ENCODE measurements around the gene EMID1. TPM values are rescaled to one million over a fixed set of nuclear protein-coding genes. Genes with fewer than 3 reads are reported as not detected.

Gene EMID1
- total and polyA plus RNA-seq, 7 donors, result 0.13 to 1.3 (median 0.58) TPM

DNA sequence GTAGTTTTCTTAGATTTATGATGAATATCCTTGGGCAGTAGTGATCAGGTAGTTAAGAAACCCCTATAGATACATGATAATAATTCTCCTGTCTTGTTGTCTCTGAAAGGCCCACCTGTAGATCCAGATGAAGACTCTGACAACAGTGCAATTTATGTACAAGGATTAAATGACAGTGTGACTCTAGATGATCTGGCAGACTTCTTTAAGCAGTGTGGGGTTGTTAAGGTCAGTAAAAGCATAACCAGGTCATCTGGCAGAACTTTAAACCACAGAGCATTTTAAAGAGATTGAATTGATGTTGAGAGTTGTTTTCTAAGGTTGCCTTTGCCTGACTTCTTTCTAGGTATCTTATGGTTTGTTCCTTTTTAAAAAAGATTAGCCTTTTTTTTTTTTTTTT, 86.7 kb downstream of the EMID1 start:
- no peaks in the 10 kb centered on the region for H3K27me3 ChIP-seq (ENCODE audit: insufficient read depth in 3 of 3, low read length in 2 of 3)
- DNase-seq, result no peak
- H3K9me3 ChIP-seq, result no peaks in the 10 kb centered on the region
- H3K36me3 ChIP-seq (ENCODE audit: insufficient read depth in 1 of 2, low read depth in 1 of 2), result peaks cover 26 to 100% of the 10 kb centered on the region in 2 donors
- no peak overlapping the region for H3K4me3 ChIP-seq
- H3K4me1 ChIP-seq, result peaks cover 37% of the 10 kb centered on the region
- peak; percentile 48 to 79 (median 72) for ATAC-seq
- intact Hi-C loops (cut with DNase I), result no loop called here
- peak overlapping the region; percentile 52 for H3K27ac ChIP-seq
- TF ChIP-seq, protein P1, sequence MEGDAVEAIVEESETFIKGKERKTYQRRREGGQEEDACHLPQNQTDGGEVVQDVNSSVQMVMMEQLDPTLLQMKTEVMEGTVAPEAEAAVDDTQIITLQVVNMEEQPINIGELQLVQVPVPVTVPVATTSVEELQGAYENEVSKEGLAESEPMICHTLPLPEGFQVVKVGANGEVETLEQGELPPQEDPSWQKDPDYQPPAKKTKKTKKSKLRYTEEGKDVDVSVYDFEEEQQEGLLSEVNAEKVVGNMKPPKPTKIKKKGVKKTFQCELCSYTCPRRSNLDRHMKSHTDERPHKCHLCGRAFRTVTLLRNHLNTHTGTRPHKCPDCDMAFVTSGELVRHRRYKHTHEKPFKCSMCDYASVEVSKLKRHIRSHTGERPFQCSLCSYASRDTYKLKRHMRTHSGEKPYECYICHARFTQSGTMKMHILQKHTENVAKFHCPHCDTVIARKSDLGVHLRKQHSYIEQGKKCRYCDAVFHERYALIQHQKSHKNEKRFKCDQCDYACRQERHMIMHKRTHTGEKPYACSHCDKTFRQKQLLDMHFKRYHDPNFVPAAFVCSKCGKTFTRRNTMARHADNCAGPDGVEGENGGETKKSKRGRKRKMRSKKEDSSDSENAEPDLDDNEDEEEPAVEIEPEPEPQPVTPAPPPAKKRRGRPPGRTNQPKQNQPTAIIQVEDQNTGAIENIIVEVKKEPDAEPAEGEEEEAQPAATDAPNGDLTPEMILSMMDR (IDR thresholded peaks at IDR 0.05), result no peak

DNA sequence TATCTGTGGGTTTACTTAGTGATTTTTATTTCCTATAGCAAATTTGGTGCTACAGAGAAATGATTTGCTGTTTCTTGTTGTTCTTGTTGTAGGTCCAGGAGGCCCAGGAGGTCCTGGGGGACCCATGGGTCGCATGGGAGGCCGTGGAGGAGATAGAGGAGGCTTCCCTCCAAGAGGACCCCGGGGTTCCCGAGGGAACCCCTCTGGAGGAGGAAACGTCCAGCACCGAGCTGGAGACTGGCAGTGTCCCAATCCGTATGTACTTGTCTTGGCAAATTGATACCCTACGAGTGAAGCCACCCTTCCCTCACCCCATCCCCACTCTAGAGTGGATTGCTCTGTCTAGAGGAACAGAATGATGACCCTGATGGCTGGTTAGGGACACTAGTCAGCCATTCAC, 92.9 kb downstream of the EMID1 start:
- intact Hi-C loops (cut with DNase I), result no loop called here
- TF ChIP-seq, protein P1 (IDR thresholded peaks at IDR 0.05), result no peak
- ATAC-seq, result no peak

DNA sequence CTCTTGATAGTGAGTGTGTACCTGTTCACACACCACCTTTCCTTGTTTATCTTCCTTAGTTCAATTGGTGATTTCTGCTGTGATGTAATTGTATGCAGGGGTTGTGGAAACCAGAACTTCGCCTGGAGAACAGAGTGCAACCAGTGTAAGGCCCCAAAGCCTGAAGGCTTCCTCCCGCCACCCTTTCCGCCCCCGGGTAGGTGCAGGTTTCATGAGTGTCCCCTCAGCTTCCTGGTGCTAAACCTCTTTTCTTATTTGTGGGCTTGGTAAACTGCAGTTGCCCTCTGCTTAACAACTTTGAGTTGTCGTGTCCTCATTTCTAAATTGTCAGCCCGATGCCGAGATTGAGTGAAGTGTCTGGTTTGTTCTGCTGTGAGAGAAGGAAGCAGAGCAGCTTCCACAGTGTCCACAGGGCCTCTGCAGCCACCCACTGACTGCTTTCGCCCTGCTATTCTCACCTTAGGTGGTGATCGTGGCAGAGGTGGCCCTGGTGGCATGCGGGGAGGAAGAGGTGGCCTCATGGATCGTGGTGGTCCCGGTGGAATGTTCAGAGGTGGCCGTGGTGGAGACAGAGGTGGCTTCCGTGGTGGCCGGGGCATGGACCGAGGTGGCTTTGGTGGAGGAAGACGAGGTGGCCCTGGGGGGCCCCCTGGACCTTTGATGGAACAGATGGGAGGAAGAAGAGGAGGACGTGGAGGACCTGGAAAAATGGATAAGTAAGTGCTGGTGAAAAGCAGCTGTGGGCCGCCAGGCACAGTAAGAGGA, 93.6 kb downstream of the EMID1 start:
- WGBS, 3 donors, result 85 to 89% (median 86%) methylated on average over 19 of the region's 19 CpGs
- intact Hi-C loops (cut with DNase I), result no loop called here
- ATAC-seq, result no peak
- Histone ChIP-seq H3K9me3 (no peaks in the 10 kb centered on the region), H3K4me1 (no peaks in the 10 kb centered on the region), H3K4me3 (no peak overlapping the region), H3K27me3 (ENCODE audit: insufficient read depth in 3 of 3, low read length in 2 of 3) (no peaks in the 10 kb centered on the region), H3K27ac (no peak overlapping the region), H3K36me3 (ENCODE audit: insufficient read depth in 1 of 2, low read depth in 1 of 2) (peaks cover 28 to 67% of the 10 kb centered on the region in 2 donors)
- TF ChIP-seq, protein P1 (IDR thresholded peaks at IDR 0.05), result no peak
- no peak for DNase-seq

More for the DNA sequence above, 92.9 kb downstream of the EMID1 start:
- Histone ChIP-seq H3K4me1 (no peaks in the 10 kb centered on the region), H3K27ac (no peak overlapping the region), H3K36me3 (ENCODE audit: insufficient read depth in 1 of 2, low read depth in 1 of 2) (peaks cover 29 to 74% of the 10 kb centered on the region in 2 donors), H3K9me3 (no peaks in the 10 kb centered on the region), H3K27me3 (ENCODE audit: insufficient read depth in 3 of 3, low read length in 2 of 3) (no peaks in the 10 kb centered on the region), H3K4me3 (no peak overlapping the region)
- DNase-seq, result no peak
- 61 to 74% (median 62%) methylated on average over 8 of the region's 8 CpGs for WGBS, 3 donors

DNA sequence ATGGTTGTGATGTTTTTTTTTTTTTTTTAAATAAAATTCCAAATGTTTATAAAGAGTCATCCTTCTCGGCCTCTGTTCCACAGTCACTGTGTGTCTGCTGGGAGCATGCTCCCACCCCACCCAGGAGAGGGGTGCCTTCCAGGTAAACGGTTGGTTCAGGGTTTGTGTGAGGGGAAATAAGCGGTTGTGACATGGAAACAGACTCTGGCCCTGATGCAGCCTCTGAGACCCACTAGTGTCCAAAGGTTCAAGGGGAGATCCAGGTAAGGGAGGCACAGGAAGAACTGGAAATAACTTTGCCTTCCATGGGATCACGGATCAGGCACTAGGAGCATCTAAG, 94.7 kb downstream of the EMID1 start:
- Histone ChIP-seq H3K27ac (no peak overlapping the region), H3K4me3 (no peak overlapping the region), H3K4me1 (no peaks in the 10 kb centered on the region), H3K9me3 (no peaks in the 10 kb centered on the region), H3K27me3 (ENCODE audit: insufficient read depth in 3 of 3, low read length in 2 of 3) (no peaks in the 10 kb centered on the region), H3K36me3 (ENCODE audit: insufficient read depth in 1 of 2, low read depth in 1 of 2) (peaks cover 25 to 56% of the 10 kb centered on the region in 2 donors)
- ATAC-seq, result no peak
- intact Hi-C loops (cut with DNase I), result no loop called here
- TF ChIP-seq, protein P1 (IDR thresholded peaks at IDR 0.05), result no peak
- WGBS, 3 donors, result 65 to 70% (median 66%) methylated on average over 4 of the region's 4 CpGs
- DNase-seq, result no peak

All from psoas muscle (tissue), 8 donors.